DND-41 (cell line): ENCODE data around the gene BNC1.

Experiments used
- ATAC-seq: fragments of 200-7000 bp; cut with Tn5 transposase; 3 replicates; pipeline ENCODE4 v1.9.1; 2021; ENCODE audit warnings: low read depth; ENCODE audit not compliant: insufficient read depth
- DNase-seq: peaks from one replicate; pipeline ENCODE4 v3.0.0-alpha.2; 2020
- H2AFZ ChIP-seq: 2 replicates; pipeline ENCODE4 v1.6.0; 2012; ENCODE audit warnings: low read depth, low read length
- H3K27ac ChIP-seq: 2 replicates; pipeline ENCODE4 v1.5.1; 2012; ENCODE audit warnings: low read length, inconsistent platforms
- H3K27me3 ChIP-seq: fragments of 200-600 bp; sonication (generic); 2 replicates; pipeline ENCODE4 v1.6.0; 2012; ENCODE audit warnings: low read length, mild to moderate bottlenecking, inconsistent platforms; ENCODE audit not compliant: insufficient read depth, poor library complexity
- H3K36me3 ChIP-seq: 2 replicates; pipeline ENCODE4 v1.5.1; 2012; ENCODE audit warnings: low read length, inconsistent platforms; ENCODE audit not compliant: insufficient read depth
- H3K4me1 ChIP-seq: 2 replicates; pipeline ENCODE4 v1.5.1; 2012; ENCODE audit warnings: mild to moderate bottlenecking, low read length; ENCODE audit not compliant: insufficient read depth
- H3K4me2 ChIP-seq: 2 replicates; pipeline ENCODE4 v1.6.0; 2012; ENCODE audit warnings: mild to moderate bottlenecking, moderate library complexity, low read length, inconsistent platforms; ENCODE audit not compliant: insufficient read depth
- H3K4me3 ChIP-seq, 2 experiments: fragments of 200-600 bp in 1 of 2; shearing (Covaris generic) in 1 of 2; 2 replicates each; pipeline ENCODE4 v1.5.1; 2012 to 2016; ENCODE audit warnings: inconsistent platforms in 2 of 2, low read length in 2 of 2, mild to moderate bottlenecking in 2 of 2, low read depth in 1 of 2, moderate library complexity in 1 of 2
- H3K79me2 ChIP-seq: 2 replicates; pipeline ENCODE4 v1.6.0; 2012; ENCODE audit warnings: low read length, inconsistent platforms; ENCODE audit not compliant: insufficient read depth
- H3K9ac ChIP-seq: 2 replicates; pipeline ENCODE4 v1.6.0; 2012; ENCODE audit warnings: low read depth, mild to moderate bottlenecking, inconsistent platforms, low read length, moderate library complexity
- H3K9me3 ChIP-seq: 2 replicates; pipeline ENCODE4 v1.5.1; 2012; ENCODE audit warnings: low read length, moderate library complexity, mild to moderate bottlenecking, inconsistent platforms; ENCODE audit not compliant: insufficient read depth, severe bottlenecking
- H4K20me1 ChIP-seq: 2 replicates; pipeline ENCODE4 v1.6.0; 2012; ENCODE audit warnings: low read length; ENCODE audit not compliant: insufficient read depth
- EZH2 ChIP-seq: IDR thresholded peaks from 3 replicates; pipeline ENCODE4 v1.6.1; 2012; ENCODE audit warnings: borderline replicate concordance, low read depth, mild to moderate bottlenecking, moderate library complexity, low read length, inconsistent platforms; ENCODE audit not compliant: severe bottlenecking
- TF ChIP-seq, protein P1 (sequence below): IDR thresholded peaks from 2 replicates; pipeline ENCODE4 v1.5.1; 2012; ENCODE audit warnings: borderline replicate concordance, low read length, moderate library complexity, mild to moderate bottlenecking; ENCODE audit not compliant: poor library complexity, severe bottlenecking; ENCODE audit errors: extremely low read depth

The BNC1 gene

DNA sequence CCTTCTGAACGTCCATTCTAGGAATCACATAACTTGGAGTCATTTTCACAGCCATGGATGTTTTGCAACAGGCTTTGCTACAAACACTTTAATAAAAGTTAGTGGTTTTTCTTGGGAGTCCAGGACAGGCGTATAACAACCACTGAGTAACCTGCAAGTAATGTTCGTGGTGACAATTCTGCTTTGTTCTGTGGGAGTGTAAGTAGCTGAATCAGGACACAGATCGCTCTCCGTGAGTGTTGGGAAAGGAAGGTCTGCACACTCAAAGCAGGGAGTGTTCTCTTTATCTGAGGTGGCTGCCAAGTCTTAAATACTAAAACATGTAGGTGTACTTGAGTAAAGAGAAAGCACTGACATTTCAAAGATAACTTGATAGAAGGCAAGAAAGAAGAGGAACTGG is 7.9 kb upstream of the BNC1 start:
- H3K9ac ChIP-seq: no peak overlapping the region
- TF ChIP-seq, protein P1, sequence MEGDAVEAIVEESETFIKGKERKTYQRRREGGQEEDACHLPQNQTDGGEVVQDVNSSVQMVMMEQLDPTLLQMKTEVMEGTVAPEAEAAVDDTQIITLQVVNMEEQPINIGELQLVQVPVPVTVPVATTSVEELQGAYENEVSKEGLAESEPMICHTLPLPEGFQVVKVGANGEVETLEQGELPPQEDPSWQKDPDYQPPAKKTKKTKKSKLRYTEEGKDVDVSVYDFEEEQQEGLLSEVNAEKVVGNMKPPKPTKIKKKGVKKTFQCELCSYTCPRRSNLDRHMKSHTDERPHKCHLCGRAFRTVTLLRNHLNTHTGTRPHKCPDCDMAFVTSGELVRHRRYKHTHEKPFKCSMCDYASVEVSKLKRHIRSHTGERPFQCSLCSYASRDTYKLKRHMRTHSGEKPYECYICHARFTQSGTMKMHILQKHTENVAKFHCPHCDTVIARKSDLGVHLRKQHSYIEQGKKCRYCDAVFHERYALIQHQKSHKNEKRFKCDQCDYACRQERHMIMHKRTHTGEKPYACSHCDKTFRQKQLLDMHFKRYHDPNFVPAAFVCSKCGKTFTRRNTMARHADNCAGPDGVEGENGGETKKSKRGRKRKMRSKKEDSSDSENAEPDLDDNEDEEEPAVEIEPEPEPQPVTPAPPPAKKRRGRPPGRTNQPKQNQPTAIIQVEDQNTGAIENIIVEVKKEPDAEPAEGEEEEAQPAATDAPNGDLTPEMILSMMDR: no peak
- no peak for TF ChIP-seq EZH2
- DNase-seq (no peak), ATAC-seq (no peak)
- H3K27me3 ChIP-seq: peaks cover 2% of the 10 kb centered on the region
- H3K9me3 ChIP-seq: no peaks in the 10 kb centered on the region
- no peak overlapping the region for H3K27ac ChIP-seq
- no peaks in the 10 kb centered on the region for H3K36me3 ChIP-seq
- no peak overlapping the region for H3K4me2 ChIP-seq
- H3K79me2 ChIP-seq: no peaks in the 10 kb centered on the region
- H2AFZ ChIP-seq: no peak overlapping the region
- no peaks in the 10 kb centered on the region for H4K20me1 ChIP-seq
- no peaks in the 10 kb centered on the region for H3K4me1 ChIP-seq
- H3K4me3 ChIP-seq: no peak overlapping the region

DNA sequence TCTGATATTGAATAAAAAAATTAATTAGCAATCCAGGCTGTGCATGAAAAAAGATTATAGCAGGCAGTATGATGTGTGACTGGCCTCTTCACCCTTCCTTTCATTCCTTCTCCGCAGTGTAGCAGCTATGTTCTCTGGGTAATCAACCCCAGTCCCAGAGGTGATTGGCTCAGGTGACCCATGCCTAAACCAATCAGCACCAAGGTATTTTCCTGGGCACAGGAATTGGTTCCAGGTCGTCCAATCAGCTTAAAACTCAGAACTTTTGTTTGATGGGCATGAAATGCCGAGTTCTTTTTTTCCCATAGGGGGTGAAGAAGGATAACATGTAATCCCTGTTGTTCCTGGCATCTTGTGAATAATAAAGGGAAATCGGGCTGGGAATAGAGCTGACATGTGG is 5.8 kb upstream of the BNC1 start:
- H4K20me1 ChIP-seq: no peaks in the 10 kb centered on the region
- no peaks in the 10 kb centered on the region for H3K4me1 ChIP-seq
- H3K79me2 ChIP-seq: no peaks in the 10 kb centered on the region
- no peaks in the 10 kb centered on the region for H3K36me3 ChIP-seq
- H3K4me2 ChIP-seq: no peak overlapping the region
- H3K4me3 ChIP-seq: no peak overlapping the region
- H3K27me3 ChIP-seq: peaks cover 2% of the 10 kb centered on the region
- H3K27ac ChIP-seq: no peak overlapping the region
- no peaks in the 10 kb centered on the region for H3K9me3 ChIP-seq
- H2AFZ ChIP-seq: no peak overlapping the region
- H3K9ac ChIP-seq: no peak overlapping the region
- no peak for TF ChIP-seq EZH2
- TF ChIP-seq, protein P1: no peak
- ATAC-seq: no peak
- no peak for DNase-seq

DNA sequence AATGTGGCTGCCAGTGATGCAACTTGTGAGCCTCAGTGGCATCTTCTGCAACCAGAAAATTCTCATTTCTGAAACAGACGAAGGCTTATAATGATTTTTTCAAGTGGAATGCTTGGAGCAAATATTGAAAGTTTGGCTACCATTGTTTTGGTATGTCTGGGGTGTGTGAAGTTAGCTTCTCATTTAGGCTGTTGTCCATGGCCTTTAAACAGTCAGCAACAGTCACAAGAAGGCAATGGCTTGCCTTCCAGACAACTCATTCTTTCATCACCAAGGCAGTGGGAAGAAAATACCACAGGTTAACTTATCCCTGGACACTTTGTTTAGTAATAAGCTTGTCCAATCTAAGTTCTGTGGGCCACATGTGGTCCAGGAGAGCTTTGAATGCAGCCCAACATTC is 4.7 kb upstream of the BNC1 start:
- Histone ChIP-seq H2AFZ (no peak overlapping the region), H3K9ac (no peak overlapping the region), H3K4me2 (no peak overlapping the region), H3K4me1 (no peaks in the 10 kb centered on the region), H3K36me3 (no peaks in the 10 kb centered on the region), H3K27ac (no peak overlapping the region), H3K79me2 (no peaks in the 10 kb centered on the region), H3K27me3 (peaks cover 2% of the 10 kb centered on the region), H4K20me1 (no peaks in the 10 kb centered on the region), H3K9me3 (no peaks in the 10 kb centered on the region), H3K4me3 (no peak overlapping the region)
- TF ChIP-seq, protein P1: no peak
- no peak for TF ChIP-seq EZH2
- no peak for ATAC-seq
- no peak for DNase-seq

DNA sequence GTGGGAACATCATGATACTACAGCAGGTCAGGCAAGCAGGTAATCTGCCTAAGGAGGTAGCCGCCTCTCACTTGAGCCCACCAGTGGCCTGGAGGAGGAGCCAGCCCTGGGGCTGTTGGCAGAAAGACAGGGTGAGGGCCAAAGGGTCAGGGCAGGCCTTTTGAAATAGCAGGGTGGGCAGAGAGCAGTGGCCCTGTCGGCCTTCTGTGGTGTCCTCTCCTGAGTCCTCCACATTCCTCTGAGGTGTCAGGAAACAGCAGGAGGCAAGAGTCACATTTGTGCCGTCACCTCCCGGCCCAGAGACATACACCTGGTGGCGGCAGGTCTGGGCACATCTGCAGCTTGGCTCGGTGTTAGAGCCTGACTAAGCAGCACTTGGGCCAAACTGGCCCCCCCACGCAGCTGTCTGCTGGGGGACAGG is 3.9 kb upstream of the BNC1 start:
- H3K4me3 ChIP-seq: no peak overlapping the region
- H3K79me2 ChIP-seq: no peaks in the 10 kb centered on the region
- DNase-seq (no peak), ATAC-seq (no peak)
- H3K9ac ChIP-seq: no peak overlapping the region
- H2AFZ ChIP-seq: no peak overlapping the region
- H3K9me3 ChIP-seq: no peaks in the 10 kb centered on the region
- H3K4me2 ChIP-seq: no peak overlapping the region
- no peaks in the 10 kb centered on the region for H4K20me1 ChIP-seq
- no peak for TF ChIP-seq EZH2
- TF ChIP-seq, protein P1: no peak
- no peaks in the 10 kb centered on the region for H3K36me3 ChIP-seq
- H3K27ac ChIP-seq: no peak overlapping the region
- no peaks in the 10 kb centered on the region for H3K4me1 ChIP-seq
- H3K27me3 ChIP-seq: peaks cover 2% of the 10 kb centered on the region
